NCI-H2081 treated with DMSO at 0.1 percent for 48 hours (cell line): ENCODE data around the gene CCDC192.
A peak's percentile ranks its signal among the peaks of the same experiment; 100 is the strongest.

Source experiments
- DNase-seq: peaks from one replicate; lab custom pipeline; 2025; lab: John Stamatoyannopoulos, UW

Gene CCDC192

GRCh38 chr5:127885176-127885575 is 182.0 kb downstream of the CCDC192 start:
- no peak for DNase-seq

- no peak for DNase-seq
Measured at GRCh38 chr5:127886081-127886480, 182.9 kb downstream of the CCDC192 start.

- no peak for DNase-seq
Measured at GRCh38 chr5:127887282-127887681, 184.1 kb downstream of the CCDC192 start.

- no peak for DNase-seq
Measured at GRCh38 chr5:127891942-127892341, 188.8 kb downstream of the CCDC192 start.

GRCh38 chr5:127892467-127893207 is 189.4 kb downstream of the CCDC192 start:
- no peak for DNase-seq

GRCh38 chr5:127893232-127893631 is 190.0 kb downstream of the CCDC192 start:
- DNase-seq: no peak

GRCh38 chr5:127894461-127894860 is 191.3 kb downstream of the CCDC192 start:
- no peak for DNase-seq

- DNase-seq: no peak
Measured at GRCh38 chr5:127898551-127899213, 195.5 kb downstream of the CCDC192 start.

- no peak for DNase-seq
Measured at GRCh38 chr5:127899214-127899610, 196.0 kb downstream of the CCDC192 start.

GRCh38 chr5:127906562-127907204 is 203.5 kb downstream of the CCDC192 start:
- DNase-seq: no peak

- DNase-seq: no peak
Measured at GRCh38 chr5:127907907-127908306, 204.7 kb downstream of the CCDC192 start.

- DNase-seq: no peak
Measured at GRCh38 chr5:127909066-127909465, 205.9 kb downstream of the CCDC192 start.

- no peak for DNase-seq
Measured at GRCh38 chr5:127909821-127910220, 206.6 kb downstream of the CCDC192 start.

GRCh38 chr5:127910307-127910956 is 207.2 kb downstream of the CCDC192 start:
- DNase-seq: peak; percentile 6

- no peak for DNase-seq
Measured at GRCh38 chr5:127911619-127912018, 208.4 kb downstream of the CCDC192 start.

- no peak for DNase-seq
Measured at GRCh38 chr5:127912411-127912810, 209.2 kb downstream of the CCDC192 start.

GRCh38 chr5:127916885-127917573 is 213.8 kb downstream of the CCDC192 start:
- no peak for DNase-seq

- no peak for DNase-seq
Measured at GRCh38 chr5:127919006-127919796, 216.0 kb downstream of the CCDC192 start.

GRCh38 chr5:127919818-127920217 is 216.6 kb downstream of the CCDC192 start:
- no peak for DNase-seq

GRCh38 chr5:127920936-127921335 is 217.7 kb downstream of the CCDC192 start:
- no peak for DNase-seq

GRCh38 chr5:127922603-127923002 is 219.4 kb downstream of the CCDC192 start:
- no peak for DNase-seq
